Endodermal cell (in vitro differentiated cells): ENCODE results near the gene CMTM6. TPM values are rescaled to one million over a fixed set of nuclear protein-coding genes. Genes with fewer than 3 reads are reported as not detected.
A peak's percentile ranks its signal among the peaks of the same experiment; 100 is the strongest.
"Not testable (repeated sequence)": the region's sequence is repeated elsewhere in the genome, so short reads cannot be mapped to it uniquely, and the experiment has no call there.

Experiments used
- DNase-seq: peaks from one replicate; pipeline ENCODE4 v3.0.0-alpha.2; 2017
- H3K27ac ChIP-seq: 2 replicates; pipeline ENCODE4 v1.5.1; 2013; ENCODE audit warnings: mild to moderate bottlenecking, low read depth, low read length, moderate library complexity
- H3K27me3 ChIP-seq: 2 replicates; pipeline ENCODE4 v1.6.1; 2013; ENCODE audit warnings: mild to moderate bottlenecking, low read length, moderate library complexity; ENCODE audit not compliant: insufficient read depth, control insufficient read depth, poor library complexity, severe bottlenecking
- H3K36me3 ChIP-seq: 2 replicates; pipeline ENCODE4 v1.7.0; 2013; ENCODE audit warnings: mild to moderate bottlenecking, low read length, moderate library complexity; ENCODE audit not compliant: control insufficient read depth, insufficient read depth
- H3K4me1 ChIP-seq: one replicate; pipeline ENCODE4 v1.7.0; 2013; ENCODE audit warnings: low read length; ENCODE audit not compliant: control insufficient read depth, insufficient read depth
- H3K4me3 ChIP-seq: 2 replicates; pipeline ENCODE4 v1.5.1; 2013; ENCODE audit warnings: mild to moderate bottlenecking, low read length, moderate library complexity
- H3K9ac ChIP-seq: 2 replicates; pipeline ENCODE4 v1.6.1; 2013; ENCODE audit warnings: mild to moderate bottlenecking, low read length, moderate library complexity; ENCODE audit not compliant: poor library complexity, severe bottlenecking; ENCODE audit errors: extremely low read depth
- H3K9me3 ChIP-seq: 2 replicates; pipeline ENCODE4 v1.6.1; 2013; ENCODE audit warnings: mild to moderate bottlenecking, low read length, moderate library complexity; ENCODE audit not compliant: control insufficient read depth
- H3K27ac Mint-ChIP-seq: 2 replicates; pipeline ENCODE4 v1.8.0; 2020; ENCODE audit warnings: mixed read lengths
- H3K27me3 Mint-ChIP-seq: 2 replicates; pipeline ENCODE4 v1.8.0; 2021; ENCODE audit warnings: mild to moderate bottlenecking, mixed read lengths; ENCODE audit not compliant: insufficient read depth
- H3K36me3 Mint-ChIP-seq: 2 replicates; pipeline ENCODE4 v1.8.0; 2020; ENCODE audit warnings: low read depth, mixed read lengths
- H3K4me1 Mint-ChIP-seq: 2 replicates; pipeline ENCODE4 v1.8.0; 2020; ENCODE audit warnings: mixed read lengths
- H3K4me3 Mint-ChIP-seq: 2 replicates; pipeline ENCODE4 v1.8.0; 2020; ENCODE audit warnings: mild to moderate bottlenecking, moderate library complexity, mixed read lengths
- H3K9me3 Mint-ChIP-seq: 2 replicates; pipeline ENCODE4 v1.8.0; 2020; ENCODE audit warnings: mild to moderate bottlenecking, mixed read lengths
- CTCF ChIP-seq: fragments of 200-600 bp; sonication (generic); conservative IDR thresholded peaks from 2 replicates; pipeline ENCODE4 v1.5.0; 2021; ENCODE audit warnings: antibody characterized with exemption, mild to moderate bottlenecking
- WGBS, 2 experiments: methylation state at CpG; one replicate each; pipeline versions ENCODE4 v1.1.5 to v1.1.7; 2013; ENCODE audit warnings: missing lambda C conversion rate in 2 of 2, mixed read lengths in 1 of 2; ENCODE audit not compliant: insufficient coverage in 1 of 2, insufficient read length in 1 of 2; 5-methylcytosine and 5-hydroxymethylcytosine counted together
- total RNA-seq, 2 donors: library from RNA; stranded (reverse); fragmentation: NEBNext Ultra II Directional in 1 of 2; extraction: Animal tissue kit (Norgen Biotek cat#: 25700) in 1 of 2; gene quantifications; 2 replicates in 1 of 2; 3 replicates in 1 of 2; pipeline ENCODE4 v1.2.1, GENCODE V29; 2021

CMTM6 gene
- total RNA-seq, 2 donors from 2014 or later = 58.3 to 62.4 TPM

- Mint-ChIP-seq H3K36me3 (peaks cover 19% of the 10 kb centered on the region), H3K9me3 (no peaks in the 10 kb centered on the region), H3K4me3 (no peak overlapping the region), H3K27ac (no peak overlapping the region), H3K27me3 (no peaks in the 10 kb centered on the region), H3K4me1 (peaks cover 5% of the 10 kb centered on the region)
- DNase-seq = no peak
- Histone ChIP-seq H3K4me1 (no peaks in the 10 kb centered on the region), H3K9me3 (no peaks in the 10 kb centered on the region), H3K27me3 (no peaks in the 10 kb centered on the region), H3K27ac (no peak overlapping the region), H3K4me3 (no peak overlapping the region), H3K9ac (no peak overlapping the region), H3K36me3 (no peaks in the 10 kb centered on the region)
- TF ChIP-seq CTCF = no peak
- 94% methylated on average over 10 of the region's 10 CpGs for WGBS, 2 experiments
These were observed 61.9 kb downstream of the CMTM6 start for GRCh38 chr3:32440611-32441350.

GRCh38 chr3:32439421-32439820 is 63.2 kb downstream of the CMTM6 start:
- not testable (repeated sequence) for H3K4me3 ChIP-seq, H3K36me3 ChIP-seq, H3K27me3 ChIP-seq, H3K27ac Mint-ChIP-seq, H3K4me3 Mint-ChIP-seq, H3K4me1 Mint-ChIP-seq, H3K4me1 ChIP-seq, H3K9me3 ChIP-seq, H3K27me3 Mint-ChIP-seq, H3K9me3 Mint-ChIP-seq, H3K27ac ChIP-seq, H3K9ac ChIP-seq, DNase-seq
- H3K36me3 Mint-ChIP-seq = peaks cover 15% of the 10 kb centered on the region
- WGBS, 2 experiments = 95 to 100% methylated on average over 1 to 4 of the region's 4 CpGs

GRCh38 chr3:32438596-32439344 is 63.9 kb downstream of the CMTM6 start:
- no peak for DNase-seq
- no peak overlapping the region for H3K27ac ChIP-seq

More at GRCh38 chr3:32438596-32439344, 63.9 kb downstream of the CMTM6 start:
- no peaks in the 10 kb centered on the region for H3K9me3 Mint-ChIP-seq
- H3K27me3 Mint-ChIP-seq = no peaks in the 10 kb centered on the region
- no peak overlapping the region for H3K9ac ChIP-seq
- no peaks in the 10 kb centered on the region for H3K4me1 ChIP-seq
- H3K36me3 ChIP-seq = no peaks in the 10 kb centered on the region
- H3K9me3 ChIP-seq = no peaks in the 10 kb centered on the region
- peaks cover 11% of the 10 kb centered on the region for H3K36me3 Mint-ChIP-seq
- no peaks in the 10 kb centered on the region for H3K27me3 ChIP-seq
- no peak overlapping the region for H3K4me3 Mint-ChIP-seq
- 92 to 98% methylated on average over 10 of the region's 10 CpGs for WGBS, 2 experiments
- TF ChIP-seq CTCF = no peak
- H3K4me1 Mint-ChIP-seq = peaks cover 5% of the 10 kb centered on the region
- H3K4me3 ChIP-seq = no peak overlapping the region
- H3K27ac Mint-ChIP-seq = peak overlapping the region; percentile 2
